SU-DHL-6 (cell line): Measurements from ENCODE around the gene AKAP8.

Source experiments
- H2AFZ ChIP-seq: fragments of 200-600 bp; sonication (generic); 2 replicates; pipeline ENCODE4 v1.6.1; 2014; ENCODE audit warnings: low read depth, mild to moderate bottlenecking, moderate library complexity, mixed read lengths, antibody characterized with exemption, low read length; ENCODE audit not compliant: severe bottlenecking
- H3F3A ChIP-seq: fragments of 200-600 bp; shearing (Covaris generic); 2 replicates; pipeline ENCODE4 v1.6.0; 2016; ENCODE audit warnings: antibody characterized with exemption, mild to moderate bottlenecking; ENCODE audit not compliant: insufficient read depth
- H3K27ac ChIP-seq: fragments of 200-600 bp; sonication (generic); 2 replicates; pipeline ENCODE4 v1.5.1; 2016; ENCODE audit warnings: low read depth, mild to moderate bottlenecking, low read length, moderate library complexity, mixed read lengths
- H3K27me3 ChIP-seq: fragments of 200-600 bp; sonication (generic), shearing (Covaris generic); 2 replicates; pipeline ENCODE4 v1.6.0; 2014; ENCODE audit warnings: mild to moderate bottlenecking, low read length
- H3K36me3 ChIP-seq: fragments of 200-600 bp; sonication (generic); 2 replicates; pipeline ENCODE4 v1.6.1; 2014; ENCODE audit warnings: mild to moderate bottlenecking, low read length, mixed read lengths
- H3K4me2 ChIP-seq: fragments of 300-600, 200-600 bp; shearing (Covaris generic), sonication (generic); 2 replicates; pipeline ENCODE4 v1.6.0; 2014; ENCODE audit warnings: low read length, low read depth, mild to moderate bottlenecking; ENCODE audit not compliant: poor library complexity, severe bottlenecking
- H3K4me3 ChIP-seq: fragments of 200-600 bp; sonication (generic); 2 replicates; pipeline ENCODE4 v1.5.1; 2014; ENCODE audit warnings: antibody characterized with exemption, low read length, mild to moderate bottlenecking, mixed read lengths; ENCODE audit not compliant: insufficient read depth, poor library complexity, severe bottlenecking
- H3K79me2 ChIP-seq: fragments of 200-600 bp; sonication (generic); 2 replicates; pipeline ENCODE4 v1.6.1; 2014; ENCODE audit warnings: mild to moderate bottlenecking, low read length, moderate library complexity; ENCODE audit not compliant: insufficient read depth
- H3K9ac ChIP-seq: fragments of 200-600 bp; sonication (generic); 2 replicates; pipeline ENCODE4 v1.7.0; 2014; ENCODE audit warnings: mild to moderate bottlenecking, low read length
- H3K9me2 ChIP-seq: fragments of 200-600 bp; sonication (generic); replicated peaks from 2 replicates; pipeline ENCODE4 v1.6.1; 2014; ENCODE audit warnings: low read length; ENCODE audit not compliant: insufficient read depth
- H3K9me3 ChIP-seq: fragments of 200-600 bp; sonication (generic); 2 replicates; pipeline ENCODE4 v1.6.1; 2014; ENCODE audit warnings: low read length, mixed read lengths; ENCODE audit not compliant: insufficient read depth
- H4K20me1 ChIP-seq: fragments of 200-600 bp; sonication (generic); 2 replicates; pipeline ENCODE4 v1.6.1; 2014; ENCODE audit warnings: low read depth, mild to moderate bottlenecking, antibody characterized with exemption, low read length, moderate library complexity, mixed read lengths
- CTCF ChIP-seq: fragments of 200-600 bp; sonication (generic); IDR thresholded peaks from one replicate; pipeline ENCODE4 v1.5.1; 2017; ENCODE audit warnings: antibody characterized with exemption, mild to moderate bottlenecking, low read length, moderate library complexity; ENCODE audit not compliant: insufficient read depth, poor library complexity, severe bottlenecking
- EZH2phosphoT487 ChIP-seq: fragments of 200-600 bp; sonication (generic), shearing (Covaris generic); conservative IDR thresholded peaks from 2 replicates; pipeline ENCODE4 v1.6.1; 2018; ENCODE audit warnings: mild to moderate bottlenecking, antibody characterized with exemption, low read length, moderate library complexity, mixed read lengths

Gene AKAP8

DNA sequence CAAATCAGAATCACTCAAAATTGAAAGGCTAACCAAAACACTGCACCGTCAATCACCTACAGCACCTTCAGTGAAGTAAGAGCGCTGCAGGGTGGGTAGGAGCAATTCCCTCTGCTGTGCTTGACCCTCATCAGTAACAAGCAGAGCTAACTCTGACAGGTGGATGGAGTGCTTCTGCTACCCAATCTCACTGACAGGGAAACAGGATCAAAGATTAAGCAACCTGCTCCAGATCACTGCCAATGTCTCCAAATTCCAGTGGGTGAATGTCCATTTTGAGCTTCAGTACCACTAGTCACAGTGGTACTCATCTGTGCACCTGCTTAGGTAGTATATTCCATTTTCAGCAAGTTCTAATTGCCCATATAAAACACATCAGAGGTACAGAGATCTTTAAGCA is 72.4 kb downstream of the AKAP8 start:
- no peak overlapping the region for H2AFZ ChIP-seq
- no peaks in the 10 kb centered on the region for H3F3A ChIP-seq
- no peaks in the 10 kb centered on the region for H3K36me3 ChIP-seq
- no peak overlapping the region for H3K4me2 ChIP-seq
- H3K9ac ChIP-seq: no peak overlapping the region
- peaks cover 100% of the 10 kb centered on the region for H3K79me2 ChIP-seq
- H4K20me1 ChIP-seq: peaks cover 57% of the 10 kb centered on the region
- no peak overlapping the region for H3K4me3 ChIP-seq
- no peaks in the 10 kb centered on the region for H3K9me2 ChIP-seq
- H3K27ac ChIP-seq: no peak overlapping the region
- no peaks in the 10 kb centered on the region for H3K27me3 ChIP-seq
- TF ChIP-seq EZH2phosphoT487: no peak
- TF ChIP-seq CTCF: no peak
- no peaks in the 10 kb centered on the region for H3K9me3 ChIP-seq

DNA sequence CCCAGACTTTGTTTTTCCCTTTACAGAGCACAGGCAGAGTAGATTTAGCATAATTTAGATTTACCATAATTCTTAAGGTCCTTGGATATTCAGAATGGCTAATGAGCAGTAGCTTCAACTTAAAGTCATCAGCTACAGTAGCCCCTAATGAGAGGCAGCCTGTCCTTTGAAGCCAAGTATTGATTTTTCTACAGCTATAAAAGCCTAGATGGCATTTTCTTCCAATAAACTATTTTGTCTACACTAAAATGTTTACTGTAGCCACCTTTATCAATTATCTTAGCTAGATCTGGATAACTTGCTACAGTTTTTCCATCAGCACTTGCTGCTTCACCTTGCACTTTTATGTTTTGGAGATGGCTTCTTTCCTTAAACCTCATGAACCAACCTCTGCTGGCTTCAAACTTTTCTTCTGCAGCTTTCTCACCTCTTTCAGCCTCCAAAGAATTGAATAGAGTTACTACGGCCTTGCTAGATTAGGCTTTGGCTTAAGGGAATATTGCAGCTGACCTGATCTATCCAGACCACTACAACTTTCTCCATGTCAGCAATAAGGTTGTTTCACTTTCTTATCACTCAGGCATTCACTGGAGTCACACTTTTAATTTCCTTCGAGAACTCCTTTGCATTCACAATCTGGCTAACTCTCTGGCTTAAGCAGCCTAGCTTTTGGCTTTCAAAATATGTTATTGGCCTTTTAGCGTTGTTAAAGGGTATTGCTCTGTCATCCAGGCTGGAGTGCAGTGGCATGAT is 73.8 kb downstream of the AKAP8 start:
- Histone ChIP-seq H2AFZ (no peak overlapping the region), H4K20me1 (peaks cover 61% of the 10 kb centered on the region), H3K4me2 (no peak overlapping the region), H3F3A (no peaks in the 10 kb centered on the region), H3K9me2 (no peaks in the 10 kb centered on the region), H3K27me3 (no peaks in the 10 kb centered on the region), H3K9ac (no peak overlapping the region), H3K4me3 (no peak overlapping the region), H3K9me3 (no peaks in the 10 kb centered on the region), H3K27ac (no peak overlapping the region), H3K79me2 (peaks cover 99% of the 10 kb centered on the region), H3K36me3 (no peaks in the 10 kb centered on the region)
- no peak for TF ChIP-seq EZH2phosphoT487
- TF ChIP-seq CTCF: no peak

DNA sequence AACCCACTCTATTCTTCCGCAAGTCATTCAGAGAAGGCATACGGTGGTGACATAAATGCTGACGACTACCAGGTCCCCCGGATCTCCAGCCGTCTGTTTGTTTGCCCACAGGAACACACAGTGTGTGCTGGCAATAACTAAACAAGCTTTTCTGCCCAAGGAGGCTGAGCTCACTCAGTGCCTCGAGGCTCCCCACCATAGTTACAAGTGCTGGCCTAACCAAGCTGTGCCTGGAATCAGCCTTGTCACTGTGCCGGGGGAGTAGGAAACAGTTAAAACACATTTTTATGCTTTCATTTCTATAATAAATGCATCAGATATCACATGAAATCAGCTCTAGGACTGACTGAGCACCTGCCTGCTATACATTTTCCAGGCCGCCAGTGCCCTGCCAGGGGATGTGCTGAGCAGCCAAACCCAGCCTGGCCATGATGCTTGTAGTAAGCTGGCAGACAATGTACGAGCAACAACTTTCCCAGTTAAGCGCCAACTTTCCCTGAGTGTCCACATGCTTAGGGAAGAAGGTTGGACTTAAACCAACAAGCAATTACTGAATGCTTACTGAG is 75.4 kb downstream of the AKAP8 start:
- no peak overlapping the region for H3K27ac ChIP-seq
- no peak overlapping the region for H3K4me3 ChIP-seq
- H2AFZ ChIP-seq: no peak overlapping the region
- no peak overlapping the region for H3K4me2 ChIP-seq
- H3F3A ChIP-seq: no peaks in the 10 kb centered on the region
- peaks cover 54% of the 10 kb centered on the region for H4K20me1 ChIP-seq
- peaks cover 99% of the 10 kb centered on the region for H3K79me2 ChIP-seq
- TF ChIP-seq CTCF (no peak), EZH2phosphoT487 (no peak)
- no peaks in the 10 kb centered on the region for H3K36me3 ChIP-seq
- no peak overlapping the region for H3K9ac ChIP-seq
- no peaks in the 10 kb centered on the region for H3K9me2 ChIP-seq
- no peaks in the 10 kb centered on the region for H3K27me3 ChIP-seq
- H3K9me3 ChIP-seq: no peaks in the 10 kb centered on the region
